H1 (cell line): ENCODE results near the gene RPL13A. TPM values are rescaled to one million over a fixed set of nuclear protein-coding genes. Genes with fewer than 3 reads are reported as not detected.

ENCODE experiments used
- CTCF ChIA-PET: fragments of 300-600 bp; sonication (Branson Sonifier 250); formaldehyde crosslinking; loops from one replicate; lab custom pipeline; 2021; ENCODE audit not compliant: partially characterized antibody; lab: Charles Lee
- POLR2A ChIA-PET: fragments of 300-600 bp; sonication (Branson Sonifier 250); formaldehyde crosslinking; loops from one replicate; lab custom pipeline; 2021; ENCODE audit warnings: inconsistent platforms; ENCODE audit not compliant: partially characterized antibody; lab: Charles Lee
- DNase-seq, 2 experiments: peaks; one replicate each; pipeline versions ENCODE4 v3.0.0 to v3.0.0-alpha.2; 2010 to 2022; ENCODE audit warnings: low spot score in 2 of 2, low read depth in 1 of 2, mixed read lengths in 1 of 2
- FAIRE-seq: peaks from 2 replicates; lab custom pipeline; 2011; peaks lifted over from hg19 to GRCh38; lab: Jason Lieb, UNC
- H2AFZ ChIP-seq: 2 replicates; pipeline ENCODE4 v1.8.1; 2012; ENCODE audit warnings: low read length, inconsistent platforms
- H2AK5ac ChIP-seq: 2 replicates; pipeline ENCODE4 v1.6.1; 2013; ENCODE audit warnings: low read depth, low read length
- H2BK120ac ChIP-seq: replicated peaks from 2 replicates; pipeline ENCODE3; 2013; ENCODE audit warnings: low read depth, low read length, inconsistent platforms
- H2BK12ac ChIP-seq: 2 replicates; pipeline ENCODE4 v1.6.1; 2013; ENCODE audit warnings: low read depth, low read length
- H2BK15ac ChIP-seq: 2 replicates; pipeline ENCODE4 v1.6.1; 2013; ENCODE audit warnings: low read length
- H2BK20ac ChIP-seq: 2 replicates; pipeline ENCODE4 v1.6.1; 2013; ENCODE audit warnings: low read length
- H2BK5ac ChIP-seq: 2 replicates; pipeline ENCODE4 v1.6.1; 2013; ENCODE audit warnings: low read depth, low read length
- H3K14ac ChIP-seq: 2 replicates; pipeline ENCODE4 v1.6.1; 2013; ENCODE audit warnings: inconsistent platforms; ENCODE audit not compliant: insufficient read length
- H3K18ac ChIP-seq: 2 replicates; pipeline ENCODE4 v1.6.1; 2013; ENCODE audit warnings: low read length; ENCODE audit errors: extremely low read depth
- H3K23ac ChIP-seq: 2 replicates; pipeline ENCODE4 v1.6.1; 2013; ENCODE audit warnings: inconsistent platforms; ENCODE audit not compliant: insufficient read length
- H3K23me2 ChIP-seq: 2 replicates; pipeline ENCODE4 v1.6.1; 2013; ENCODE audit warnings: low read depth, low read length
- H3K27ac ChIP-seq: 2 replicates; pipeline ENCODE4 v1.6.1; 2011; ENCODE audit warnings: low read depth, low read length, inconsistent platforms
- H3K27me3 ChIP-seq, 4 experiments: replicated peaks in 1 of 4; 1 replicate in 1 of 4; 2 replicates in 3 of 4; pipeline versions ENCODE4 v1.6.1 to v1.8.1; 2011 to 2013; ENCODE audit warnings: low read length in 3 of 4, mild to moderate bottlenecking in 3 of 4, inconsistent platforms in 2 of 4, mixed read lengths in 2 of 4, moderate library complexity in 1 of 4; ENCODE audit not compliant: control insufficient read depth in 3 of 4, insufficient read depth in 3 of 4; ENCODE audit errors: extremely low read depth in 1 of 4
- H3K36me3 ChIP-seq, 4 experiments: 2 replicates each; pipeline versions ENCODE4 v1.6.1 to v1.8.1; 2011 to 2013; ENCODE audit warnings: mild to moderate bottlenecking in 4 of 4, low read length in 3 of 4, moderate library complexity in 2 of 4, control low read depth in 1 of 4, inconsistent platforms in 1 of 4; ENCODE audit not compliant: insufficient read depth in 4 of 4, control insufficient read depth in 2 of 4
- H3K4ac ChIP-seq: replicated peaks from 2 replicates; pipeline ENCODE3; 2013; ENCODE audit warnings: low read length, low read depth, mixed read lengths, inconsistent platforms; ENCODE audit not compliant: insufficient read length
- H3K4me1 ChIP-seq, 4 experiments: replicated peaks in 1 of 4; 1 replicate in 1 of 4; 2 replicates in 3 of 4; pipeline versions ENCODE4 v1.6.1 to v1.8.1; 2011 to 2013; ENCODE audit warnings: low read length in 3 of 4, inconsistent platforms in 2 of 4, mixed read lengths in 1 of 4; ENCODE audit not compliant: insufficient read depth in 4 of 4, control insufficient read depth in 3 of 4
- H3K4me2 ChIP-seq, 2 experiments: 2 replicates each; pipeline versions ENCODE4 v1.6.1 to v1.8.1; 2011 to 2013; ENCODE audit warnings: low read depth in 2 of 2, low read length in 2 of 2, control low read depth in 1 of 2, inconsistent platforms in 1 of 2, mild to moderate bottlenecking in 1 of 2; ENCODE audit not compliant: insufficient read depth in 1 of 2
- H3K4me3 ChIP-seq, 4 experiments: fragments of 200-600, 300-600 bp in 1 of 4; sonication (generic), shearing (Covaris generic), sonication (Bioruptor Twin) in 1 of 4; 2 replicates each; pipeline versions ENCODE4 v1.5.1 to v1.8.1; 2011 to 2016; ENCODE audit warnings: low read length in 4 of 4, low read depth in 3 of 4, control low read depth in 2 of 4, inconsistent platforms in 2 of 4, mild to moderate bottlenecking in 2 of 4, mixed read lengths in 1 of 4, moderate library complexity in 1 of 4; ENCODE audit not compliant: insufficient read depth in 2 of 4; ENCODE audit errors: extremely low read depth in 1 of 4
- H3K56ac ChIP-seq: replicated peaks from 2 replicates; pipeline ENCODE3; 2013; ENCODE audit warnings: low read depth, mild to moderate bottlenecking, mixed read lengths, low read length, inconsistent platforms; ENCODE audit not compliant: insufficient read length
- H3K79me1 ChIP-seq: 2 replicates; pipeline ENCODE4 v1.6.1; 2013; ENCODE audit warnings: low read depth, low read length, control low read depth
- H3K79me2 ChIP-seq, 2 experiments: 2 replicates each; pipeline versions ENCODE4 v1.6.1 to v1.8.1; 2012 to 2013; ENCODE audit warnings: low read length in 2 of 2, mild to moderate bottlenecking in 2 of 2, inconsistent platforms in 1 of 2; ENCODE audit not compliant: insufficient read depth in 2 of 2, control insufficient read depth in 1 of 2
- H3K9ac ChIP-seq, 4 experiments: replicated peaks in 1 of 4; 1 replicate in 1 of 4; 2 replicates in 3 of 4; pipeline versions ENCODE4 v1.6.1 to v1.8.1; 2011 to 2013; ENCODE audit warnings: low read depth in 3 of 4, low read length in 3 of 4, control low read depth in 2 of 4, mild to moderate bottlenecking in 2 of 4, moderate library complexity in 2 of 4, inconsistent platforms in 1 of 4; ENCODE audit errors: extremely low read depth in 1 of 4
- H3K9me3 ChIP-seq, 2 experiments: 2 replicates each; pipeline versions ENCODE4 v1.6.1 to v1.8.1; 2012 to 2013; ENCODE audit warnings: mild to moderate bottlenecking in 2 of 2, moderate library complexity in 2 of 2, control low read depth in 1 of 2, inconsistent platforms in 1 of 2, low read depth in 1 of 2, low read length in 1 of 2, mixed read lengths in 1 of 2; ENCODE audit not compliant: insufficient read depth in 2 of 2
- H4K20me1 ChIP-seq, 2 experiments: replicated peaks in 1 of 2; 2 replicates each; pipeline versions ENCODE3 to v1.8.1; 2011 to 2013; ENCODE audit warnings: inconsistent platforms in 2 of 2, low read length in 2 of 2, mild to moderate bottlenecking in 1 of 2; ENCODE audit not compliant: insufficient read depth in 2 of 2, control insufficient read depth in 1 of 2
- H4K5ac ChIP-seq: 2 replicates; pipeline ENCODE4 v1.6.1; 2013; ENCODE audit warnings: low read length, low read depth, mixed read lengths, inconsistent platforms; ENCODE audit not compliant: insufficient read length
- H4K8ac ChIP-seq: 2 replicates; pipeline ENCODE4 v1.8.0; 2013; ENCODE audit warnings: mild to moderate bottlenecking, moderate library complexity, low read length, inconsistent platforms; ENCODE audit not compliant: insufficient read depth; ENCODE audit errors: extremely low read depth
- H4K91ac ChIP-seq: replicated peaks from 2 replicates; pipeline ENCODE3; 2013; ENCODE audit warnings: low read length, mixed read lengths, inconsistent platforms; ENCODE audit not compliant: insufficient read length
- CHD2 ChIP-seq: IDR thresholded peaks from 2 replicates; pipeline ENCODE4 v1.6.1; 2012; ENCODE audit warnings: low read length, improper control_type of control experiment
- NRF1 ChIP-seq: IDR thresholded peaks from 2 replicates; pipeline ENCODE4 v1.6.1; 2011; ENCODE audit warnings: mild to moderate bottlenecking, low read depth, low read length, improper control_type of control experiment
- RNF2 ChIP-seq: fragments of 200-900, 300-1000 bp; sonication (generic); IDR thresholded peaks from 2 replicates; pipeline ENCODE4 v1.7.1; 2016; ENCODE audit warnings: borderline replicate concordance, low read depth, mild to moderate bottlenecking, antibody characterized with exemption, low read length; ENCODE audit not compliant: poor library complexity, severe bottlenecking; ENCODE audit errors: missing control alignments
- SP1 ChIP-seq: IDR thresholded peaks from 2 replicates; pipeline ENCODE4 v1.6.1; 2011; ENCODE audit warnings: low read depth, low read length
- TBP ChIP-seq: IDR thresholded peaks from 2 replicates; pipeline ENCODE4 v1.6.1; 2011; ENCODE audit warnings: low read depth, low read length, improper control_type of control experiment
- TCF12 ChIP-seq: IDR thresholded peaks from 2 replicates; pipeline ENCODE4 v1.6.1; 2011; ENCODE audit warnings: low read depth, mild to moderate bottlenecking, low read length
- TEAD4 ChIP-seq: IDR thresholded peaks from 2 replicates; pipeline ENCODE4 v1.6.1; 2012; ENCODE audit warnings: low read depth, low read length, inconsistent platforms, mixed read lengths
- WGBS, 2 experiments: shearing (Covaris generic) in 1 of 2; methylation state at CpG; one replicate each; pipeline versions ENCODE4 v1.1.6 to v1.1.7; 2013 to 2015; ENCODE audit warnings: low lambda C conversion rate in 2 of 2, mixed read lengths in 2 of 2, inconsistent platforms in 1 of 2, low coverage in 1 of 2, missing lambda C conversion rate in 1 of 2; ENCODE audit not compliant: insufficient replicate concordance in 2 of 2, insufficient coverage in 1 of 2, insufficient read length in 1 of 2; ENCODE audit errors: extremely low coverage in 1 of 2, missing lambda C conversion rate in 1 of 2; 5-methylcytosine and 5-hydroxymethylcytosine counted together
- polyA plus RNA-seq, 7 experiments: library from polyadenylated mRNA; depleted of rRNA in 3 of 7; stranded (reverse) in 5 of 7; unstranded in 2 of 7; fragments of >200 nt in 5 of 7; fragments of 200-250 nt in 2 of 7; gene quantifications; 1 replicate in 5 of 7; 2 replicates in 1 of 7; 4 replicates in 1 of 7; pipeline versions ENCODE4 v1.2.1 to v1.2.3, GENCODE V29; 2011 to 2013; ENCODE audit warnings: missing spikeins in 2 of 7, mixed read lengths in 2 of 7
- total RNA-seq: library from RNA; stranded (reverse); fragmentation: NEBNext Ultra II Directional; extraction: Animal tissue kit (Norgen Biotek cat#: 25700); gene quantifications from 2 replicates; pipeline ENCODE4 v1.2.1, GENCODE V29; 2021
- TF ChIP-seq, protein P1 (sequence below): IDR thresholded peaks from 2 replicates; pipeline ENCODE4 v1.6.1; 2011; ENCODE audit warnings: low read length, improper control_type of control experiment
- TF ChIP-seq, protein P2 (sequence below): IDR thresholded peaks from 2 replicates; pipeline ENCODE4 v1.6.1; 2012; ENCODE audit warnings: inconsistent platforms

RPL13A gene
- total and polyA plus RNA-seq, 2 of the 8 experiments (the other 6 are each of a cell fraction or from before 2014, with no cell fraction given): 3,305 to 8,868 TPM

DNA sequence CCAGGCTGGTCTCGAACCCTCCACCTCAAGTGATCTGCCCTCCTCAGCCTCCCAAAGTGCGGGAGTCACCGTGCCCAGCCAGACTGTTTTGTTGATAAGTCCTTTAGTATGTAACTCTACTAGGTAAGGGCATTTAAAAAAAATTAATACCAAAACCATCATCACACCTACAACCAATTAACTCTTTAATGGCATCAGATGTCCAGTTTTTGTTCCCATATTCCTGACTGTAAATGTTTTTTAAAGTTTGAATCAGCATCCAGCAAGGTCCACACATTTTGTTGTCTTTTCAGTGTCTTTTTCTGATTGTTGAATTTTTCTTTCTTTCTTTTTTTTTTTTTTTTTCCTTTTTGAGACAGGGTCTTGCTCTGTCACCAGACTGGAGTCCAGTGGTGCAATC lies 30.6 kb downstream of the RPL13A start:
- Histone ChIP-seq H3K4me1 (peaks cover 0 to 8% (median 6%) of the 10 kb centered on the region in 4 experiments; a peak in 5 of 7 replicates), H4K5ac (no peak overlapping the region)
- CTCF ChIA-PET: interaction anchor here (0.5 to 2.5 kb wide), 9 partner anchors 15 to 58 kb away, joined by 3 to 8 read pairs (median 4); no protein-coding TSS in a partner anchor

More for the DNA sequence above, 30.6 kb downstream of the RPL13A start:
- no peak overlapping the region for H2BK5ac ChIP-seq
- no peak overlapping the region for H3K56ac ChIP-seq
- H3K79me2 ChIP-seq: peaks cover 0 to 5% of the 10 kb centered on the region in 2 experiments; a peak in 1 of 4 replicates
- POLR2A ChIA-PET: interaction anchor here (0.9 to 1.3 kb wide), 2 partner anchors 10 to 29 kb away, joined by 3 to 4 read pairs; partner anchors contain the start of gene RCN3
- no peaks in the 10 kb centered on the region for H3K27me3 ChIP-seq
- no peak overlapping the region for H3K14ac ChIP-seq
- no peak overlapping the region for H3K18ac ChIP-seq
- H2BK12ac ChIP-seq: no peak overlapping the region
- H4K20me1 ChIP-seq: no peaks in the 10 kb centered on the region
- H2BK15ac ChIP-seq: no peak overlapping the region
- H3K9me3 ChIP-seq: no peaks in the 10 kb centered on the region
- H4K8ac ChIP-seq: no peak overlapping the region
- H2BK20ac ChIP-seq: no peak overlapping the region
- no peak overlapping the region for H3K4me2 ChIP-seq
- DNase-seq: no peak
- H4K91ac ChIP-seq: no peak overlapping the region
- no peak overlapping the region for H2AK5ac ChIP-seq
- no peak overlapping the region for H3K4ac ChIP-seq
- no peak overlapping the region for H3K9ac ChIP-seq
- H3K23ac ChIP-seq: no peak overlapping the region
- no peak overlapping the region for H3K4me3 ChIP-seq
- H3K27ac ChIP-seq: no peak overlapping the region
- H3K23me2 ChIP-seq: peaks cover 7% of the 10 kb centered on the region; the same call in 1 of the 2 replicates
- FAIRE-seq: no peak
- H2BK120ac ChIP-seq: no peak overlapping the region
- WGBS, 2 experiments: 94% methylated on average over 3 of the region's 3 CpGs; no CpG with 5 or more reads in 1 of the 2 experiments
- TF ChIP-seq RNF2: no peak
- TF ChIP-seq, protein P1, sequence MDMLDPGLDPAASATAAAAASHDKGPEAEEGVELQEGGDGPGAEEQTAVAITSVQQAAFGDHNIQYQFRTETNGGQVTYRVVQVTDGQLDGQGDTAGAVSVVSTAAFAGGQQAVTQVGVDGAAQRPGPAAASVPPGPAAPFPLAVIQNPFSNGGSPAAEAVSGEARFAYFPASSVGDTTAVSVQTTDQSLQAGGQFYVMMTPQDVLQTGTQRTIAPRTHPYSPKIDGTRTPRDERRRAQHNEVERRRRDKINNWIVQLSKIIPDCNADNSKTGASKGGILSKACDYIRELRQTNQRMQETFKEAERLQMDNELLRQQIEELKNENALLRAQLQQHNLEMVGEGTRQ: no peak
- TF ChIP-seq NRF1: no peak
- TF ChIP-seq SP1: no peak
- TF ChIP-seq TCF12: no peak
- no peak for TF ChIP-seq CHD2
- TF ChIP-seq TEAD4: no peak
- no peak for TF ChIP-seq TBP
- TF ChIP-seq, protein P2, sequence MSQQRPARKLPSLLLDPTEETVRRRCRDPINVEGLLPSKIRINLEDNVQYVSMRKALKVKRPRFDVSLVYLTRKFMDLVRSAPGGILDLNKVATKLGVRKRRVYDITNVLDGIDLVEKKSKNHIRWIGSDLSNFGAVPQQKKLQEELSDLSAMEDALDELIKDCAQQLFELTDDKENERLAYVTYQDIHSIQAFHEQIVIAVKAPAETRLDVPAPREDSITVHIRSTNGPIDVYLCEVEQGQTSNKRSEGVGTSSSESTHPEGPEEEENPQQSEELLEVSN: no peak
- TF ChIP-seq, all 59 proteins: peak for 0
- peaks cover 3% of the 10 kb centered on the region for H3K79me1 ChIP-seq
- H3K36me3 ChIP-seq: peaks cover 0 to 8% (median 0%) of the 10 kb centered on the region in 4 experiments; a peak in 3 of 8 replicates
- H2AFZ ChIP-seq: no peak overlapping the region
